Neural cell (in vitro differentiated cells): ENCODE measurements around the gene LSM4. TPM values are rescaled to one million over a fixed set of nuclear protein-coding genes. Genes with fewer than 3 reads are reported as not detected.

Experiments used
- H2AFZ ChIP-seq: fragments of 200-600, 300-800 bp; sonication (generic), shearing (Covaris generic); 2 replicates; pipeline ENCODE4 v1.6.0; 2014; ENCODE audit warnings: low read depth, mild to moderate bottlenecking, antibody characterized with exemption, low read length, moderate library complexity
- H3F3A ChIP-seq: fragments of 200-600 bp; shearing (Covaris generic); 2 replicates; pipeline ENCODE4 v1.6.1; 2016; ENCODE audit warnings: mild to moderate bottlenecking, moderate library complexity, mixed read lengths, antibody characterized with exemption, low read length; ENCODE audit not compliant: insufficient read depth, poor library complexity, severe bottlenecking
- H3K27ac ChIP-seq: fragments of 200-600, 300-800 bp; sonication (generic), shearing (Covaris generic); 2 replicates; pipeline ENCODE4 v1.5.1; 2014; ENCODE audit warnings: mild to moderate bottlenecking, low read length, moderate library complexity
- H3K27me3 ChIP-seq: fragments of 300-800, 200-600 bp; sonication (generic), shearing (Covaris generic); 2 replicates; pipeline ENCODE4 v1.6.0; 2014; ENCODE audit warnings: mild to moderate bottlenecking, low read depth, low read length, moderate library complexity; ENCODE audit not compliant: insufficient read depth
- H3K36me3 ChIP-seq: fragments of 300-800, 200-600 bp; sonication (generic), shearing (Covaris generic); 2 replicates; pipeline ENCODE4 v1.5.1; 2014; ENCODE audit warnings: mild to moderate bottlenecking, antibody characterized with exemption, low read length, moderate library complexity; ENCODE audit not compliant: insufficient read depth
- H3K4me2 ChIP-seq: fragments of 300-800, 200-600 bp; sonication (generic), shearing (Covaris generic); 2 replicates; pipeline ENCODE4 v1.6.0; 2014; ENCODE audit warnings: mild to moderate bottlenecking, low read length
- H3K4me3 ChIP-seq: fragments of 300-800, 200-600 bp; sonication (generic), shearing (Covaris generic); 2 replicates; pipeline ENCODE4 v1.5.1; 2014; ENCODE audit warnings: mild to moderate bottlenecking, low read length, moderate library complexity
- H3K79me2 ChIP-seq: fragments of 200-600 bp; shearing (Covaris generic); replicated peaks from 2 replicates; pipeline ENCODE4 v1.6.0; 2014; ENCODE audit warnings: mild to moderate bottlenecking, low read length, moderate library complexity; ENCODE audit not compliant: insufficient read depth
- H3K9ac ChIP-seq: fragments of 300-800, 200-600 bp; sonication (generic), shearing (Covaris generic); 2 replicates; pipeline ENCODE4 v1.6.1; 2016; ENCODE audit warnings: mild to moderate bottlenecking, low read length, mixed read lengths
- H3K9me2 ChIP-seq: fragments of 200-600 bp; shearing (Covaris generic); 2 replicates; pipeline ENCODE4 v1.6.1; 2016; ENCODE audit warnings: mild to moderate bottlenecking, low read length, mixed read lengths; ENCODE audit not compliant: insufficient read depth
- H3K9me3 ChIP-seq: fragments of 200-600, 300-800 bp; sonication (generic), shearing (Covaris generic); 2 replicates; pipeline ENCODE4 v1.6.1; 2016; ENCODE audit warnings: mild to moderate bottlenecking, mixed run types, low read length, moderate library complexity, mixed read lengths
- H4K20me1 ChIP-seq: fragments of 200-600 bp; shearing (Covaris generic); 2 replicates; pipeline ENCODE4 v1.6.1; 2016; ENCODE audit warnings: mild to moderate bottlenecking, mixed run types; ENCODE audit not compliant: insufficient read depth
- CTCF ChIP-seq: fragments of 450-650 bp; IDR thresholded peaks from 2 replicates; pipeline ENCODE4 v1.5.1; 2014; ENCODE audit warnings: antibody characterized with exemption, mild to moderate bottlenecking, moderate library complexity; ENCODE audit not compliant: poor library complexity, severe bottlenecking
- EP300 ChIP-seq: fragments of 450-650 bp; conservative IDR thresholded peaks from 2 replicates; pipeline ENCODE4 v1.6.1; 2014; ENCODE audit warnings: antibody characterized with exemption, mild to moderate bottlenecking, moderate library complexity; ENCODE audit not compliant: poor library complexity, severe bottlenecking
- EZH2 ChIP-seq: fragments of 200-600, 300-800 bp; shearing (Covaris generic), sonication (generic); IDR thresholded peaks from 2 replicates; pipeline ENCODE4 v1.6.1; 2014; ENCODE audit warnings: antibody characterized with exemption, low read length, borderline replicate concordance, mild to moderate bottlenecking; ENCODE audit not compliant: insufficient read depth, poor library complexity, severe bottlenecking
- MXI1 ChIP-seq: fragments of 450-650 bp; conservative IDR thresholded peaks from 2 replicates; pipeline ENCODE4 v1.6.1; 2014; ENCODE audit warnings: antibody characterized with exemption, mild to moderate bottlenecking; ENCODE audit not compliant: poor library complexity, severe bottlenecking
- POLR2AphosphoS5 ChIP-seq: IDR thresholded peaks from 2 replicates; pipeline ENCODE4 v1.6.1; 2012
- RAD21 ChIP-seq: fragments of 450-650 bp; conservative IDR thresholded peaks from 2 replicates; pipeline ENCODE4 v1.6.1; 2014; ENCODE audit warnings: antibody characterized with exemption, mild to moderate bottlenecking, moderate library complexity
- REST ChIP-seq: IDR thresholded peaks from 2 replicates; pipeline ENCODE4 v1.6.1; 2012; ENCODE audit warnings: borderline replicate concordance
- SMC3 ChIP-seq: fragments of 450-650 bp; conservative IDR thresholded peaks from 2 replicates; pipeline ENCODE4 v1.6.1; 2014; ENCODE audit warnings: antibody characterized with exemption, mild to moderate bottlenecking, moderate library complexity; ENCODE audit not compliant: poor library complexity
- TAF1 ChIP-seq: IDR thresholded peaks from 2 replicates; pipeline ENCODE4 v1.6.1; 2012; ENCODE audit warnings: low read depth
- polyA plus RNA-seq: library from polyadenylated mRNA; depleted of rRNA; stranded (reverse); fragments of >200 nt; gene quantifications from 2 replicates; pipeline ENCODE4 v1.2.3, GENCODE V29; 2014

The LSM4 gene
- polyA plus RNA-seq, 1 donor from 2014 or later = 382 TPM

DNA sequence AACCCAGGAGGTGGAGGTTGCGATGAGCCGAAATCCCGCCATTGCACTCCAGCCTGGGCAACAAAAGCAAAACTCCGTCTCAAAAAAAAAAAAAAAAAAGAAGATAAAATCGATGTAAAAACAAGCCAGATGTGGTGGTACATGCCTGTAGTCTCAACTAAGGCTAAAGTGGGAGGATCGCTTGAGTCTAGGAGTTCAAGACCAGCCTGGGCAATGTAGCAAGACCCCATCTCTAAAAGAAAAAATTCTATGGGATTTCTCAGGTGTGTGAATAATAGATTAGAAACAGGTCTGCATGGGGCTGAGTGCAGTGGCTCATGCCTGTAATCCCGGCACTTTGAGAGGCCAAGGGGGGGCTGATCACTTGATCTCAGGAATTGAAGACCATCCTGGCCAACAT lies 28.7 kb upstream of the LSM4 start (continued):
- no peak for TF ChIP-seq EP300

DNA sequence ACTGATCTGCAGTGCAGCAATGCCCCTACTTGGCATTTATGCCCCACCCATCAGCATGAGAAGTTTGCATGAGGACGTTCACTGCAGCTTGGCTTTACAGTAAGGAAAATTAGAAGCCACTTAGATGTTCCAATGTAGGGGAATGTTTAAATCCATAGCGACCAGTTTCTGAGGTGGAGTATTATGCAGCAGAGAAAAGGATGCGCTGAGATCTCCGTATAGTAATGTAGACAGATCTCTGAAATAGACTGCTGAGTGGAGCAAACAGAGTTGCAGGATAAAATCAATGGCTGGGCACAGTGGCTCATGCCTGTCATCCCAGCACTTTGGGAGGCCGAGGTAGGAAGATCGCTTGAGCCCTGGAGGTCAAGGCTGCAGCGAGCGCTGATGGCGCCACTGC lies 27.6 kb upstream of the LSM4 start:
- no peaks in the 10 kb centered on the region for H3K79me2 ChIP-seq
- H3K27me3 ChIP-seq = no peaks in the 10 kb centered on the region
- H3K27ac ChIP-seq = no peak overlapping the region
- no peaks in the 10 kb centered on the region for H3K9me2 ChIP-seq
- no peaks in the 10 kb centered on the region for H3F3A ChIP-seq
- no peak overlapping the region for H2AFZ ChIP-seq
- TF ChIP-seq EP300 = no peak
- TF ChIP-seq CTCF = no peak
- TF ChIP-seq POLR2AphosphoS5 = no peak
- TF ChIP-seq REST = no peak
- no peak for TF ChIP-seq SMC3
- no peak for TF ChIP-seq TAF1
- TF ChIP-seq RAD21 = no peak
- TF ChIP-seq EZH2 = no peak
- TF ChIP-seq MXI1 = no peak
- H3K36me3 ChIP-seq = no peaks in the 10 kb centered on the region
- no peak overlapping the region for H3K9ac ChIP-seq
- H4K20me1 ChIP-seq = no peaks in the 10 kb centered on the region
- no peak overlapping the region for H3K4me2 ChIP-seq
- no peaks in the 10 kb centered on the region for H3K9me3 ChIP-seq
- H3K4me3 ChIP-seq = no peak overlapping the region

GRCh38 chr19:18349524-18350128 lies 26.8 kb upstream of the LSM4 start:
- no peaks in the 10 kb centered on the region for H3K9me3 ChIP-seq
- no peak overlapping the region for H3K27ac ChIP-seq
- no peak overlapping the region for H3K4me3 ChIP-seq
- H3K27me3 ChIP-seq = no peaks in the 10 kb centered on the region
- H3K9me2 ChIP-seq = no peaks in the 10 kb centered on the region
- H3K4me2 ChIP-seq = no peak overlapping the region
- no peaks in the 10 kb centered on the region for H3K36me3 ChIP-seq
- TF ChIP-seq EP300 = no peak
- TF ChIP-seq REST = no peak
- no peak for TF ChIP-seq POLR2AphosphoS5
- TF ChIP-seq TAF1 = no peak
- no peak for TF ChIP-seq RAD21
- no peak for TF ChIP-seq EZH2
- no peak for TF ChIP-seq MXI1
- TF ChIP-seq CTCF = no peak
- TF ChIP-seq SMC3 = no peak
- no peak overlapping the region for H3K9ac ChIP-seq
- no peaks in the 10 kb centered on the region for H3K79me2 ChIP-seq
- no peaks in the 10 kb centered on the region for H3F3A ChIP-seq
- H2AFZ ChIP-seq = no peak overlapping the region
- H4K20me1 ChIP-seq = no peaks in the 10 kb centered on the region
